Measurements from ENCODE around the gene CEMIP. TPM values are rescaled to one million over a fixed set of nuclear protein-coding genes. Genes with fewer than 3 reads are reported as not detected.

Gene CEMIP
- total RNA-seq, 1 donor from 2014 or later: 3.6 TPM

DNA sequence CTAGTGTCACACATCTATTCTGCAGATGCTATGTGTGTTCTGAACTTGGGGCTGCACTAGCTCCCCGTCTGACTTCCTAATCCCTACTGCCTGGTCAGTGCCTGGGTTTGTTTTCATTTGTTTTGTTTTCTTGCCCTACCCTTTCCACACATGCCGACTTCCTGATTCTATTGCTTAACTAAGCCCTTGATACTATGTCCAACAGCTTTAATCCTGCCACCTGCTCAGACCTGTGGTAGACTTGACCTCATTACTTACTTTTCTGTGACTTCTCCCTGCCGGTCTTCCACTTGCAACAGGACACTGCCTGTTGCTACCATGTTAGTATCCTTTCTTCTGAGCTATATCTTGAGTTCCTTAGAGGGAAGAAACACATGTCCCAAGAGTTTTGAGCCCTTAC is 39.3 kb upstream of the CEMIP start:
- Mint-ChIP-seq H3K36me3 (ENCODE audit: low read depth, unreplicated experiment) (peaks cover 5% of the 10 kb centered on the region), H3K27me3 (ENCODE audit: low read depth, unreplicated experiment) (peaks cover 2% of the 10 kb centered on the region), H3K27ac (ENCODE audit: unreplicated experiment) (no peak overlapping the region), H3K4me3 (ENCODE audit: unreplicated experiment) (no peak overlapping the region), H3K9me3 (ENCODE audit: unreplicated experiment) (peaks cover 9% of the 10 kb centered on the region), H3K4me1 (ENCODE audit: low read depth, unreplicated experiment) (peaks cover 3% of the 10 kb centered on the region)
- no peak overlapping the region for H3K4me2 ChIP-seq (ENCODE audit: low read length)
- DNase-seq (ENCODE audit: low read depth) (no peak), FAIRE-seq (no peak)
- no peak overlapping the region for H3K9ac ChIP-seq (ENCODE audit: low read length)
- no peaks in the 10 kb centered on the region for H3K4me1 ChIP-seq (ENCODE audit: insufficient read depth, low read length)
- no peak overlapping the region for H2AFZ ChIP-seq (ENCODE audit: low read depth, low read length)
- H3K9me3 ChIP-seq (ENCODE audit: insufficient read depth, low read depth, low read length): no peaks in the 10 kb centered on the region
- no peaks in the 10 kb centered on the region for H3K27me3 ChIP-seq (ENCODE audit: insufficient read depth, low read length)
- H4K20me1 ChIP-seq (ENCODE audit: insufficient read depth, low read length): peaks cover 42% of the 10 kb centered on the region
- H3K36me3 ChIP-seq (ENCODE audit: insufficient read depth, low read length): no peaks in the 10 kb centered on the region
- no peak overlapping the region for H3K4me3 ChIP-seq (ENCODE audit: insufficient read depth, low read depth, low read length)
- TF ChIP-seq, protein P1, sequence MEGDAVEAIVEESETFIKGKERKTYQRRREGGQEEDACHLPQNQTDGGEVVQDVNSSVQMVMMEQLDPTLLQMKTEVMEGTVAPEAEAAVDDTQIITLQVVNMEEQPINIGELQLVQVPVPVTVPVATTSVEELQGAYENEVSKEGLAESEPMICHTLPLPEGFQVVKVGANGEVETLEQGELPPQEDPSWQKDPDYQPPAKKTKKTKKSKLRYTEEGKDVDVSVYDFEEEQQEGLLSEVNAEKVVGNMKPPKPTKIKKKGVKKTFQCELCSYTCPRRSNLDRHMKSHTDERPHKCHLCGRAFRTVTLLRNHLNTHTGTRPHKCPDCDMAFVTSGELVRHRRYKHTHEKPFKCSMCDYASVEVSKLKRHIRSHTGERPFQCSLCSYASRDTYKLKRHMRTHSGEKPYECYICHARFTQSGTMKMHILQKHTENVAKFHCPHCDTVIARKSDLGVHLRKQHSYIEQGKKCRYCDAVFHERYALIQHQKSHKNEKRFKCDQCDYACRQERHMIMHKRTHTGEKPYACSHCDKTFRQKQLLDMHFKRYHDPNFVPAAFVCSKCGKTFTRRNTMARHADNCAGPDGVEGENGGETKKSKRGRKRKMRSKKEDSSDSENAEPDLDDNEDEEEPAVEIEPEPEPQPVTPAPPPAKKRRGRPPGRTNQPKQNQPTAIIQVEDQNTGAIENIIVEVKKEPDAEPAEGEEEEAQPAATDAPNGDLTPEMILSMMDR (IDR thresholded peaks at IDR 0.05; ENCODE audit: insufficient read depth, low read depth, low read length): no peak
- no peak for TF ChIP-seq EZH2 (IDR thresholded peaks at IDR 0.05; ENCODE audit: insufficient read depth, low read length)
- peaks cover 17% of the 10 kb centered on the region for H3K79me2 ChIP-seq (ENCODE audit: insufficient read depth, low read length)
- H3K27ac ChIP-seq (ENCODE audit: low read depth, low read length): no peak overlapping the region

DNA sequence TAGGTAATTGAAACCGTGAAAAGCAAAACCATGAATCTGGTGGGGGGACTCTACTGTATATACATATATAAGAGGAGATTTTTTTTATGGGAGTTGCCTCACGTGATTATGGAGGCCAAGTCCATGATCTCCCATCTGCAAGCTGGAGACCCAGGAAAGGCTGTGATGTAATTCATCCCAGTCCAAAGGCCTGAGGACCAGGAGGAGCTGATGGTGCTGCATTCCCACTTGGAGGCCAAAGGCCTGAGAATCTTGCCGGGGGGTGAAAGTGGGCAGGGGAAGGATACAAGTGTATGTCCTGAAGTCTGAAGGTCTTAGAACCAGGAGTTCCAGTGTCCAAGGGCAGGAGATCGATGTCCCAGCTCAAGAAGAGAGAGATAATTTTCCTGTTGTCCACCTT is 37.1 kb upstream of the CEMIP start:
- H3K4me1 ChIP-seq (ENCODE audit: insufficient read depth, low read length): no peaks in the 10 kb centered on the region
- FAIRE-seq (no peak), DNase-seq (ENCODE audit: low read depth) (no peak)
- no peak overlapping the region for H3K9ac ChIP-seq (ENCODE audit: low read length)
- peaks cover 40% of the 10 kb centered on the region for H4K20me1 ChIP-seq (ENCODE audit: insufficient read depth, low read length)
- no peaks in the 10 kb centered on the region for H3K9me3 ChIP-seq (ENCODE audit: insufficient read depth, low read depth, low read length)
- no peak overlapping the region for H3K4me2 ChIP-seq (ENCODE audit: low read length)
- no peak for TF ChIP-seq EZH2 (IDR thresholded peaks at IDR 0.05; ENCODE audit: insufficient read depth, low read length)
- TF ChIP-seq, protein P1 (IDR thresholded peaks at IDR 0.05; ENCODE audit: insufficient read depth, low read depth, low read length): no peak
- H3K36me3 Mint-ChIP-seq (ENCODE audit: low read depth, unreplicated experiment): peaks cover 3% of the 10 kb centered on the region
- H3K9me3 Mint-ChIP-seq (ENCODE audit: unreplicated experiment): peaks cover 9% of the 10 kb centered on the region
- H3K79me2 ChIP-seq (ENCODE audit: insufficient read depth, low read length): peaks cover 29% of the 10 kb centered on the region
- no peaks in the 10 kb centered on the region for H3K27me3 Mint-ChIP-seq (ENCODE audit: low read depth, unreplicated experiment)
- no peak overlapping the region for H3K4me3 ChIP-seq (ENCODE audit: insufficient read depth, low read depth, low read length)
- no peaks in the 10 kb centered on the region for H3K36me3 ChIP-seq (ENCODE audit: insufficient read depth, low read length)
- H2AFZ ChIP-seq (ENCODE audit: low read depth, low read length): no peak overlapping the region
- no peak overlapping the region for H3K27ac ChIP-seq (ENCODE audit: low read depth, low read length)
- H3K27ac Mint-ChIP-seq (ENCODE audit: unreplicated experiment): no peak overlapping the region
- no peak overlapping the region for H3K4me3 Mint-ChIP-seq (ENCODE audit: unreplicated experiment)
- no peaks in the 10 kb centered on the region for H3K27me3 ChIP-seq (ENCODE audit: insufficient read depth, low read length)
- H3K4me1 Mint-ChIP-seq (ENCODE audit: low read depth, unreplicated experiment): peaks cover 7% of the 10 kb centered on the region

DNA sequence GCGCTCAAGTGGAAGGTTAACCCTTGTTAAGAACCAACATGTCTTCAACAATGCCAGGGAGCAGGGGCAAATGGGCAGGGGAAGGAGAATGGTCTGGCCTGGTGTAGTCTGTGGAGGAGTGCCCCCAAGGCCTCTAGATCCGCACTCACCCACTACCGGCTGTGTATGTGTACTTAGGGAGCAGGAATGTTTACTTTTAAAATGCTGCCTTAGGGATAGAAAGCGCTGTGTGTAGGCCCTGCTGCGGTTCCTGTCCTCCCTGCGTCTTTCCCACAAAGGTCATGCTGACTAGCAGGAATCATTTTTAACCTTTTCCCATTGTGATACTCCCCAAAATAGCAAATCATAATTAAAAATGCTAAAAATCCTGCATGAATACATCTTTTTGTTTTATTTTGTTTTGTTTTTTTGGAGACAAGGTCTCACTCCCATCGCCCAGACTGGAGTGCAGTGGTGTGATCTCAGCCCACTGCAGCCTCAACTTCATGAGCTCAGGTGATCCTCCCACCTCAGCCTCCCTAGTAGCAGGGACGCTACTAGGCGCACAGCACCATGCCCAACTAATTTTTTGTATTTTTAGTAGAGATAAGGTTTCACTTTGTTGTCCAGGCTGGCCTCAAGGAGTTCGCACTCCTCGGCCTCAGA is 35.9 kb upstream of the CEMIP start:
- no peak overlapping the region for H3K4me2 ChIP-seq (ENCODE audit: low read length)
- H3K9me3 ChIP-seq (ENCODE audit: insufficient read depth, low read depth, low read length): no peaks in the 10 kb centered on the region
- Mint-ChIP-seq H3K4me3 (ENCODE audit: unreplicated experiment) (no peak overlapping the region), H3K4me1 (ENCODE audit: low read depth, unreplicated experiment) (peaks cover 7% of the 10 kb centered on the region), H3K27ac (ENCODE audit: unreplicated experiment) (no peak overlapping the region), H3K9me3 (ENCODE audit: unreplicated experiment) (peaks cover 8% of the 10 kb centered on the region), H3K36me3 (ENCODE audit: low read depth, unreplicated experiment) (no peaks in the 10 kb centered on the region), H3K27me3 (ENCODE audit: low read depth, unreplicated experiment) (no peaks in the 10 kb centered on the region)
- no peak for DNase-seq (ENCODE audit: low read depth)
- peaks cover 32% of the 10 kb centered on the region for H3K79me2 ChIP-seq (ENCODE audit: insufficient read depth, low read length)
- TF ChIP-seq, protein P1 (IDR thresholded peaks at IDR 0.05; ENCODE audit: insufficient read depth, low read depth, low read length): no peak
- no peak for TF ChIP-seq EZH2 (IDR thresholded peaks at IDR 0.05; ENCODE audit: insufficient read depth, low read length)
- H3K27ac ChIP-seq (ENCODE audit: low read depth, low read length): no peak overlapping the region
- no peak overlapping the region for H2AFZ ChIP-seq (ENCODE audit: low read depth, low read length)
- H3K9ac ChIP-seq (ENCODE audit: low read length): no peak overlapping the region
- peaks cover 32% of the 10 kb centered on the region for H4K20me1 ChIP-seq (ENCODE audit: insufficient read depth, low read length)
- no peaks in the 10 kb centered on the region for H3K27me3 ChIP-seq (ENCODE audit: insufficient read depth, low read length)
- no peak for FAIRE-seq
- no peaks in the 10 kb centered on the region for H3K36me3 ChIP-seq (ENCODE audit: insufficient read depth, low read length)
- H3K4me1 ChIP-seq (ENCODE audit: insufficient read depth, low read length): no peaks in the 10 kb centered on the region
- H3K4me3 ChIP-seq (ENCODE audit: insufficient read depth, low read depth, low read length): no peak overlapping the region
